Neuronal stem cell (in vitro differentiated cells): ENCODE data around the gene GATAD2A.
A peak's percentile ranks its signal among the peaks of the same experiment; 100 is the strongest.

Experiments
- DNase-seq: peaks from one replicate; pipeline ENCODE4 v3.0.0-alpha.2; 2013; ENCODE audit warnings: low spot score
- H2AFZ ChIP-seq: one replicate; pipeline ENCODE4 v1.6.1; 2013; ENCODE audit warnings: mild to moderate bottlenecking, low read length, inconsistent platforms
- H2AK5ac ChIP-seq: 2 replicates; pipeline ENCODE4 v1.6.1; 2013; ENCODE audit warnings: low read depth, mild to moderate bottlenecking, inconsistent platforms, low read length, moderate library complexity, mixed read lengths
- H2BK120ac ChIP-seq: 2 replicates; pipeline ENCODE4 v1.6.1; 2013; ENCODE audit warnings: low read depth, mild to moderate bottlenecking, inconsistent platforms, low read length, moderate library complexity, mixed read lengths
- H2BK12ac ChIP-seq: one replicate; pipeline ENCODE4 v1.6.1; 2013; ENCODE audit warnings: low read length, inconsistent platforms
- H2BK15ac ChIP-seq: 2 replicates; pipeline ENCODE4 v1.6.1; 2013; ENCODE audit warnings: mild to moderate bottlenecking, low read length, inconsistent platforms, mixed read lengths
- H2BK5ac ChIP-seq: one replicate; pipeline ENCODE4 v1.6.1; 2013; ENCODE audit warnings: inconsistent platforms, mild to moderate bottlenecking, low read length, moderate library complexity
- H3K14ac ChIP-seq: one replicate; pipeline ENCODE4 v1.6.1; 2013; ENCODE audit warnings: low read length, inconsistent platforms
- H3K18ac ChIP-seq: 2 replicates; pipeline ENCODE4 v1.6.1; 2013; ENCODE audit warnings: low read length, inconsistent platforms
- H3K23ac ChIP-seq: 2 replicates; pipeline ENCODE4 v1.6.1; 2013; ENCODE audit warnings: low read depth, mild to moderate bottlenecking, mixed read lengths, low read length, inconsistent platforms; ENCODE audit not compliant: poor library complexity
- H3K27ac ChIP-seq: replicated peaks from 3 replicates; pipeline ENCODE4 v1.5.1; 2013; ENCODE audit warnings: low read length, inconsistent platforms
- H3K27me3 ChIP-seq, 3 experiments: 2 replicates each; pipeline ENCODE4 v1.6.1; 2013; ENCODE audit warnings: low read length in 3 of 3, mild to moderate bottlenecking in 2 of 3, inconsistent platforms in 1 of 3, low read depth in 1 of 3, mixed read lengths in 1 of 3, moderate library complexity in 1 of 3; ENCODE audit not compliant: control insufficient read depth in 3 of 3, insufficient read depth in 3 of 3
- H3K36me3 ChIP-seq, 2 donors: replicated peaks in 1 of 2; 2 replicates each; pipeline ENCODE4 v1.6.1; 2013; ENCODE audit warnings: low read length in 2 of 2; ENCODE audit not compliant: control insufficient read depth in 2 of 2, insufficient read depth in 2 of 2
- H3K4ac ChIP-seq: 2 replicates; pipeline ENCODE4 v1.6.1; 2013; ENCODE audit warnings: inconsistent platforms, mild to moderate bottlenecking, low read length, moderate library complexity
- H3K4me1 ChIP-seq, 2 donors: 1 replicate in 1 of 2; 2 replicates in 1 of 2; pipeline ENCODE4 v1.6.1; 2013; ENCODE audit warnings: low read length in 2 of 2, low read depth in 1 of 2; ENCODE audit not compliant: control insufficient read depth in 2 of 2, insufficient read depth in 1 of 2
- H3K4me2 ChIP-seq: one replicate; pipeline ENCODE4 v1.6.1; 2013; ENCODE audit warnings: mild to moderate bottlenecking, low read length, inconsistent platforms; ENCODE audit not compliant: insufficient read depth, poor library complexity, severe bottlenecking
- H3K4me3 ChIP-seq, 2 donors: 2 replicates each; pipeline ENCODE4 v1.5.1; 2013; ENCODE audit warnings: low read length in 2 of 2, mild to moderate bottlenecking in 2 of 2, inconsistent platforms in 1 of 2, moderate library complexity in 1 of 2
- H3K79me1 ChIP-seq: one replicate; pipeline ENCODE4 v1.6.1; 2013; ENCODE audit warnings: low read depth, mild to moderate bottlenecking, inconsistent platforms, low read length, moderate library complexity
- H3K9ac ChIP-seq: one replicate; pipeline ENCODE4 v1.6.1; 2013; ENCODE audit warnings: mild to moderate bottlenecking, low read depth, low read length, inconsistent platforms; ENCODE audit not compliant: poor library complexity
- H3K9me3 ChIP-seq, 2 donors: replicated peaks in 1 of 2; 2 replicates each; pipeline versions ENCODE3 to v1.6.1; 2013; ENCODE audit warnings: low read length in 2 of 2, mild to moderate bottlenecking in 2 of 2, inconsistent platforms in 1 of 2, low read depth in 1 of 2, mixed read lengths in 1 of 2, moderate library complexity in 1 of 2; ENCODE audit not compliant: control insufficient read depth in 2 of 2, insufficient read depth in 1 of 2
- H4K8ac ChIP-seq: one replicate; pipeline ENCODE4 v1.6.1; 2013; ENCODE audit warnings: low read depth, mild to moderate bottlenecking, inconsistent platforms, low read length, moderate library complexity
- H4K91ac ChIP-seq: one replicate; pipeline ENCODE4 v1.6.1; 2013; ENCODE audit warnings: low read length, low read depth, mild to moderate bottlenecking, inconsistent platforms; ENCODE audit not compliant: poor library complexity
- WGBS, 2 donors: extraction: QIAGEN DNeasy Blood & Tissue Kit; methylation state at CpG; one replicate each; pipeline ENCODE4 v1.1.7; 2013; ENCODE audit warnings: missing lambda C conversion rate in 2 of 2, mixed read lengths in 1 of 2; ENCODE audit not compliant: insufficient read length in 2 of 2, insufficient replicate concordance in 1 of 2; ENCODE audit errors: extremely low coverage in 2 of 2; 5-methylcytosine and 5-hydroxymethylcytosine counted together

The GATAD2A gene

DNA sequence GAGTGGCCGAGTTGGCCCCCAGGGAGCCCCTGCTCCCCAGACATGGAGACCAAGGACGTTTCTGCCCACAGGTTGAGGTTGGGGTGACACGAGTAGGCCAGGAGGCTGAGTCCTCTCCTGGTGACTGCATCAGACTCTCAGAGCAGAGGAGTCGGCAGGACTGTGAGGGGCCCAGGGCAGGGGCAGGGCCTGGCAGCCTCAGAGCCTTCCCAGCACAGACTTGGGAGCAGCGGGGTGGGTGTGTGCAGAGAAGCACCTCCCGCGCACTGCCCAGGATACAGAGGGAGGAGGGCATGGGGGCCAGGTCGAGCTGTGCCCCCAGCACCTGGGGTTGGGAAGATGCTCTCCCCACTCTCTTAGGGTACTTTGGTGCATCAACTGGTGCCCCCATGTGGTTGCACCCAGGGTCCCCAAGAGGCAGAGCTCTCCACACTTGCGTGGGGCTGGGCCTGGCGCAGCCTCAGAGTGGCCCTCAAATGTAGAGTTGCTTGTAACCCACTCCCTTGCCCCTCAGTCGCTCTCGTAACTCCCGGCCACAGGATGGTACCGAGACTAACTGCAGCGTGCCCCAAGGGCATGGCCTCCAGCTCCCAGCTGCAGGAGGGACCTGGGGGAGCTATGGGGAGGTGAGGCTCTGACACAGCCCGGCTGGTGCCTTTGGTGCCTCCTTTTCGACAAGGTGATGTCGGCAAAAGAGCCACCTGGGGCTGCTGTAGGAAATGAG is 94.0 kb downstream of the GATAD2A start:
- Histone ChIP-seq H3K4me3 (no peak overlapping the region), H2AFZ (no peak overlapping the region), H2BK120ac (no peak overlapping the region), H2AK5ac (no peak overlapping the region), H2BK5ac (peak overlapping the region; percentile 53), H2BK12ac (no peak overlapping the region), H3K4me1 (no peaks in the 10 kb centered on the region), H4K91ac (no peak overlapping the region), H3K79me1 (peaks cover 23% of the 10 kb centered on the region), H3K27ac (no peak overlapping the region), H3K14ac (no peak overlapping the region), H3K9ac (no peak overlapping the region), H3K4me2 (no peak overlapping the region), H3K18ac (no peak overlapping the region), H3K23ac (no peak overlapping the region), H3K4ac (no peak overlapping the region), H2BK15ac (no peak overlapping the region), H3K27me3 (no peaks in the 10 kb centered on the region), H4K8ac (no peak overlapping the region), H3K9me3 (no peaks in the 10 kb centered on the region), H3K36me3 (peaks cover 77 to 98% of the 10 kb centered on the region in 2 donors)
- no peak for DNase-seq
- no CpG with 5 or more reads among the region's 18 CpGs for WGBS, 2 donors

DNA sequence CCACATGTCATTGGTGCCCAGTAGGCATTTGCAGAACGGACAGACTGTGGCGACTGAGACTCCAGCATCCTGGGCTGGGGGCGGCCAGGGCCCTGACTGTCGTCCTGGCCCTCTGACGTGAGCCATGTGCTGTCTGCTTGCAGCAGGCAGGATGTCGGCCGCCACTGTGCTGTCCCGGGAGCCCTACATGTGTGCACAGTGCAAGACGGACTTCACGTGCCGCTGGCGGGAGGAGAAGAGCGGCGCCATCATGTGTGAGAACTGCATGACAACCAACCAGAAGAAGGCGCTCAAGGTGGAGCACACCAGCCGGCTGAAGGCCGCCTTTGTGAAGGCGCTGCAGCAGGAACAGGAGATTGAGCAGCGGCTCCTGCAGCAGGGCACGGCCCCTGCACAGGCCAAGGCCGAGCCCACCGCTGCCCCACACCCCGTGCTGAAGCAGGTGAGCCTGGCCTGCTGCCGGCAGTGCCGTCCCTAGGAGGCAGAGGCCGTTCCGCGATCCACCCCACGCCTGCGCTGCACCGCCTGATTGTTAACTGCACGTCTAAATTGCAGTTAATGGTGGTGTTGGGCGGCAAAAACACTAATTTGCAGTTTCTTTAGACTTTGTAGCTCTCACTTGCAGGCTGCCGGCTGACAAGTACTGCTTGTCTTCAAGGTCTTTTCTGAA is 95.6 kb downstream of the GATAD2A start:
- H3K36me3 ChIP-seq: peaks cover 78 to 100% of the 10 kb centered on the region in 2 donors
- no peak for DNase-seq
- no peak overlapping the region for H3K4ac ChIP-seq

DNA sequence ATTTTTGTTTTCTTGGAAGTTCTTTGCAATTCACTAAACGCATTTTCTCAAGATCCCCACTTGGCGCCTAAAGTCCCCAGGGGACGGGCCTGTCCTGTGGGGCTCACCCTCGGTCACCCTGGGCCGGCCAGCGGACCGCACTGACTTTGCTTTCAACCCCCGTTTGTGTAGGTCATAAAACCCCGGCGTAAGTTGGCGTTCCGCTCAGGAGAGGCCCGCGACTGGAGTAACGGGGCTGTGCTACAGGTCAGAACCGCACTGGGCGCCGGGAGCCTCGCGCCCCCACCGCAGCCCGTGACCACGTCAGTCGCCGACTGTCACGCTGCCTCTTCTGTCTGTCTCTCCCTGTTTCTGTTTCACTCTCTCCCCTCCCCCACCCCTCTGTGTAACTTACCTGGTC is 96.3 kb downstream of the GATAD2A start:
- Histone ChIP-seq H3K18ac (no peak overlapping the region), H2AK5ac (no peak overlapping the region), H3K14ac (no peak overlapping the region), H3K9ac (no peak overlapping the region), H3K4me3 (no peak overlapping the region), H3K27ac (no peak overlapping the region), H3K79me1 (peaks cover 15% of the 10 kb centered on the region), H2BK5ac (no peak overlapping the region), H4K91ac (no peak overlapping the region), H4K8ac (no peak overlapping the region), H3K23ac (no peak overlapping the region), H3K27me3 (no peaks in the 10 kb centered on the region), H2BK15ac (no peak overlapping the region), H3K4me1 (no peaks in the 10 kb centered on the region), H2BK12ac (no peak overlapping the region), H3K9me3 (no peaks in the 10 kb centered on the region), H3K36me3 (peaks cover 77 to 100% of the 10 kb centered on the region in 2 donors), H3K4ac (no peak overlapping the region), H2AFZ (no peak overlapping the region), H2BK120ac (no peak overlapping the region), H3K4me2 (no peak overlapping the region)
- DNase-seq: no peak
- WGBS, 2 donors: no CpG with 5 or more reads among the region's 26 CpGs

More for the DNA sequence above, 95.6 kb downstream of the GATAD2A start:
- no CpG with 5 or more reads among the region's 34 CpGs for WGBS, 2 donors
- no peak overlapping the region for H2AFZ ChIP-seq
- no peaks in the 10 kb centered on the region for H3K9me3 ChIP-seq
- no peaks in the 10 kb centered on the region for H3K4me1 ChIP-seq
- H2AK5ac ChIP-seq: no peak overlapping the region
- no peak overlapping the region for H4K91ac ChIP-seq
- H3K4me3 ChIP-seq: no peak overlapping the region
- peak overlapping the region; percentile 12 for H3K23ac ChIP-seq
- no peak overlapping the region for H3K27ac ChIP-seq
- no peak overlapping the region for H4K8ac ChIP-seq
- no peak overlapping the region for H3K18ac ChIP-seq
- no peak overlapping the region for H2BK15ac ChIP-seq
- H3K14ac ChIP-seq: no peak overlapping the region
- no peak overlapping the region for H2BK120ac ChIP-seq
- H3K27me3 ChIP-seq: no peaks in the 10 kb centered on the region
- H3K9ac ChIP-seq: peak overlapping the region; percentile 4
- peaks cover 18% of the 10 kb centered on the region for H3K79me1 ChIP-seq
- H2BK5ac ChIP-seq: no peak overlapping the region
- H2BK12ac ChIP-seq: no peak overlapping the region
- no peak overlapping the region for H3K4me2 ChIP-seq

DNA sequence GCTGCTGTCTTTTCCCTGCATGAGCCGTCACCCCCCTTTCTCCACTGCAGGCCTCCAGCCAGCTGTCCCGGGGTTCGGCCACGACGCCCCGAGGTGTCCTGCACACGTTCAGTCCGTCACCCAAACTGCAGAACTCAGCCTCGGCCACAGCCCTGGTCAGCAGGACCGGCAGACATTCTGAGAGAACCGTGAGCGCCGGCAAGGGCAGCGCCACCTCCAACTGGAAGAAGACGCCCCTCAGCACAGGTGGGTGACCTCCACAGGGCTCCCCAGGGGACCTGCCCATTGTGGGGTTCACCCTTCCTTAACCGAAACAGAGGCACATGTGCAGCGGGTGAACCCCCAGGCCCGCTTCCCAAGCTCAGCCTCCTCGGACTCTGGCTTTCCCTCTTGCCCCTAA is 96.8 kb downstream of the GATAD2A start:
- H3K36me3 ChIP-seq: peaks cover 74 to 100% of the 10 kb centered on the region in 2 donors
- no CpG with 5 or more reads among the region's 19 CpGs for WGBS, 2 donors

More for the DNA sequence above, 96.8 kb downstream of the GATAD2A start:
- no peak overlapping the region for H3K4ac ChIP-seq
- no peak overlapping the region for H3K14ac ChIP-seq
- H2BK120ac ChIP-seq: no peak overlapping the region
- H3K4me3 ChIP-seq: no peak overlapping the region
- H3K9ac ChIP-seq: no peak overlapping the region
- H3K4me2 ChIP-seq: no peak overlapping the region
- H3K23ac ChIP-seq: no peak overlapping the region
- H3K27me3 ChIP-seq: no peaks in the 10 kb centered on the region
- peak overlapping the region; percentile 39 for H2BK5ac ChIP-seq
- peak overlapping the region; percentile 22 for H2BK12ac ChIP-seq
- no peak overlapping the region for H2AFZ ChIP-seq
- H2BK15ac ChIP-seq: no peak overlapping the region
- peak overlapping the region; percentile 76 for H3K18ac ChIP-seq
- peaks cover 15% of the 10 kb centered on the region for H3K79me1 ChIP-seq
- no peak overlapping the region for H4K8ac ChIP-seq
- no peak overlapping the region for H2AK5ac ChIP-seq
- no peak overlapping the region for H3K27ac ChIP-seq
- no peak for DNase-seq
- H3K9me3 ChIP-seq: no peaks in the 10 kb centered on the region
- no peak overlapping the region for H4K91ac ChIP-seq
- H3K4me1 ChIP-seq: no peaks in the 10 kb centered on the region
